Panc1 (cell line): ENCODE results near the gene VOPP1. TPM values are rescaled to one million over a fixed set of nuclear protein-coding genes. Genes with fewer than 3 reads are reported as not detected.

Source experiments
- ATAC-seq: fragments of 200-7000 bp; cut with Tn5 transposase; 2 replicates; pipeline ENCODE4 v1.9.1; 2020; ENCODE audit warnings: mild to moderate bottlenecking, moderate library complexity
- BruUV-seq: library from RNA; stranded (reverse); fragments of 400-500 nt; replicated peaks from 2 replicates; lab custom pipeline; 2021; lab: Mats Ljungman, UMichigan
- CTCF ChIA-PET: fragments of 300-600 bp; sonication (Branson Sonifier 250); formaldehyde crosslinking; loops from one replicate; lab custom pipeline; 2022; ENCODE audit warnings: antibody characterized with exemption; lab: Charles Lee
- POLR2A ChIA-PET: fragments of 300-600 bp; sonication (Branson Sonifier 250); formaldehyde crosslinking; loops from one replicate; lab custom pipeline; 2022; ENCODE audit warnings: antibody characterized with exemption; lab: Charles Lee
- DNase-seq: peaks from one replicate; pipeline ENCODE4 v3.0.0-alpha.2; 2010; ENCODE audit warnings: low read depth, low spot score
- H3K27ac ChIP-seq: 2 replicates; pipeline ENCODE4 v1.5.1; 2011; ENCODE audit warnings: mild to moderate bottlenecking, low read length, inconsistent platforms
- H3K27me3 ChIP-seq: fragments of 200-500 bp; sonication (Bioruptor generic); 2 replicates; pipeline ENCODE4 v1.6.0; 2014; ENCODE audit warnings: low read length, inconsistent platforms; ENCODE audit not compliant: control insufficient read depth, insufficient read depth
- H3K36me3 ChIP-seq: fragments of 200-500 bp; sonication (Bioruptor generic); 2 replicates; pipeline ENCODE4 v1.5.1; 2014; ENCODE audit warnings: inconsistent platforms, mild to moderate bottlenecking, low read length, moderate library complexity; ENCODE audit not compliant: control insufficient read depth, insufficient read depth
- H3K4me1 ChIP-seq: 2 replicates; pipeline ENCODE4 v1.5.1; 2011; ENCODE audit warnings: inconsistent platforms, mild to moderate bottlenecking, low read length, moderate library complexity; ENCODE audit not compliant: control insufficient read depth, insufficient read depth
- H3K4me3 ChIP-seq, 2 experiments: 2 replicates each; pipeline ENCODE4 v1.5.1; 2011 to 2012; ENCODE audit warnings: low read depth in 2 of 2, low read length in 2 of 2, mild to moderate bottlenecking in 2 of 2, inconsistent platforms in 1 of 2, moderate library complexity in 1 of 2
- H3K9me3 ChIP-seq: fragments of 200-500 bp; sonication (Bioruptor generic); 2 replicates; pipeline ENCODE4 v1.5.1; 2014; ENCODE audit warnings: low read depth, mild to moderate bottlenecking, inconsistent platforms, low read length, moderate library complexity; ENCODE audit not compliant: control insufficient read depth, insufficient read depth
- CTCF ChIP-seq: fragments of 450-650 bp; IDR thresholded peaks from 2 replicates; pipeline ENCODE4 v1.5.1; 2017; ENCODE audit warnings: mild to moderate bottlenecking
- POLR2AphosphoS5 ChIP-seq: IDR thresholded peaks from 2 replicates; pipeline ENCODE4 v1.6.1; 2012; ENCODE audit warnings: mild to moderate bottlenecking, low read depth, low read length, moderate library complexity
- REST ChIP-seq, 2 experiments: IDR thresholded peaks; 2 replicates each; pipeline ENCODE4 v1.6.1; 2011 to 2012; ENCODE audit warnings: low read depth in 2 of 2, control low read depth in 1 of 2, low read length in 1 of 2, mild to moderate bottlenecking in 1 of 2, moderate library complexity in 1 of 2; ENCODE audit not compliant: insufficient read depth in 1 of 2
- SIN3A ChIP-seq: IDR thresholded peaks from 2 replicates; pipeline ENCODE4 v1.6.1; 2012; ENCODE audit warnings: low read depth, mild to moderate bottlenecking, low read length, moderate library complexity, borderline replicate concordance; ENCODE audit not compliant: insufficient read depth
- TCF7L2 ChIP-seq: IDR thresholded peaks from 2 replicates; pipeline ENCODE4 v1.6.1; 2011; ENCODE audit warnings: mild to moderate bottlenecking, low read depth, low read length, inconsistent platforms
- in situ Hi-C: cut with HindIII; loops from 2 replicates; pipeline ENCODE4 v1.10.0; 2016; ENCODE audit warnings: low sequenced_read_pairs, low pct_unique_long_range_greater_than_20kb
- intact Hi-C: fragments of 100-400 bp; cut with micrococcal nuclease; formaldehyde crosslinking; loops from one replicate; pipeline ENCODE4 v1.10.0; 2022; ENCODE audit not compliant: unreplicated experiment
- total RNA-seq: library from RNA; stranded (reverse); gene quantifications from one replicate; pipeline ENCODE4 v1.2.1, GENCODE V29; 2021; ENCODE audit not compliant: unreplicated experiment

Gene VOPP1
- total RNA-seq, 1 experiment from 2014 or later = 131 TPM

- TF ChIP-seq REST (IDR thresholded peaks at IDR 0.05; ENCODE audit: insufficient read depth in 1 of 2, low read depth in 2 of 2, low read length in 1 of 2) (no peak), CTCF (no peak)
- ChIA-PET POLR2A (no interaction called here), CTCF (no interaction called here)
- DNase-seq = no peak
- H3K27ac ChIP-seq = no peak overlapping the region
- in situ Hi-C loops (no loop called here), intact Hi-C loops (no loop called here)
- BruUV-seq = no TSS peak
- ATAC-seq = peak; percentile 29
- H3K36me3 ChIP-seq = no peaks in the 10 kb centered on the region
- no peaks in the 10 kb centered on the region for H3K9me3 ChIP-seq
- no peaks in the 10 kb centered on the region for H3K27me3 ChIP-seq
- H3K4me1 ChIP-seq = no peaks in the 10 kb centered on the region
- no peak overlapping the region for H3K4me3 ChIP-seq
Measured at GRCh38 chr7:55449205-55449991, 122.9 kb downstream of the VOPP1 start.

- POLR2A ChIA-PET = no interaction called here
- DNase-seq = no peak
- no peak overlapping the region for H3K4me3 ChIP-seq
- CTCF ChIA-PET = no interaction called here
- TF ChIP-seq REST (IDR thresholded peaks at IDR 0.05; ENCODE audit: insufficient read depth in 1 of 2, low read depth in 2 of 2, low read length in 1 of 2) (no peak), SIN3A (no peak), CTCF (no peak), POLR2AphosphoS5 (no peak), TCF7L2 (no peak)
- no peaks in the 10 kb centered on the region for H3K36me3 ChIP-seq
- no peaks in the 10 kb centered on the region for H3K4me1 ChIP-seq
- in situ Hi-C loops (no loop called here), intact Hi-C loops (no loop called here)
- no TSS peak for BruUV-seq
- no peak for ATAC-seq
- H3K27me3 ChIP-seq = no peaks in the 10 kb centered on the region
- H3K9me3 ChIP-seq = no peaks in the 10 kb centered on the region
- no peak overlapping the region for H3K27ac ChIP-seq
Measured at GRCh38 chr7:55448526-55448925, 123.8 kb downstream of the VOPP1 start.
